ENCODE results near the gene PLEKHA7. TPM values are rescaled to one million over a fixed set of nuclear protein-coding genes. Genes with fewer than 3 reads are reported as not detected.

PLEKHA7 gene
- total and polyA plus RNA-seq, 2 experiments from 2014 or later, result 0.43 TPM; not detected in 1

DNA sequence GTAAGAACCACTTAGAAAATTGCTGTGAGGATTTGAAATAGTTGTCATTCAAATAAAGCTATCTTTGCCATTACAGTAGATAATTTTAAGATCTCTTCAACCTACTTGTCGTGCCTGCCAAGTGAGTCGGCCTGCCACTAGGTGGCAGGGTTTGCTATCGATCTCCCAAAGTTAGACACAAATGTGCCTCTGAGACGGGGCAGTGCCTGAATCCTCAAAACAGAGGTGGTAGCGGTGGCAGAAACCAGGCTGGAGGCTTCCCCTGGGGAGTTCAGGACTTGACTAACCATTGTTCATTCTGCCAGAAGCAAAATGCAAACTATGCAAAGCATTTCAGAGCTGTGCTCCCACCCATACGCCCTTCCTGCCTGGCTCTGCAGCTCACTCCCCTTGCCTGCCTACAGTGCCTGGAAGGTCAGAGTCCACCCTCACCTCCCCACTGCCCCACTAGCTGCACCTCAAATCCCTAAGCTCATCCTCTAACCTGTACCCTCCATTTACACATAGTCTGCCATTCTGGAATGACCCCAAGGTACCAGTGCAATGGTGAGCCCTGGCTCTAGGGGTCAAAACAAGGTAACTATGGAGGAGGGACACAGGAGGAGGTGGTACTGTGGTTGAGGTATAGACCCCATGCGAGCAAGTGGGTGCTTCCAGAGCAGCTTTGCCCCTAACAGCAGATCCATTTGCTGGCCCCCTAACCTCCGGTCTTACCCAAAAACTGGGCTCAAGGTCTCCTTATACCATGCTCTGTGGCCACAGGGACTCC, 193.7 kb downstream of the PLEKHA7 start:
- 27 to 28% methylated on average over 8 of the region's 8 CpGs for WGBS, 2 experiments (ENCODE audit: low coverage in 1 of 2, low lambda C conversion rate in 2 of 2, missing lambda C conversion rate in 2 of 2)
- Histone ChIP-seq H3K9me2 (ENCODE audit: insufficient read depth) (no peaks in the 10 kb centered on the region), H3K27me3 (replicated peaks; ENCODE audit: insufficient read depth) (peaks cover 11% of the 10 kb centered on the region), H3K36me3 (ENCODE audit: low read depth) (no peaks in the 10 kb centered on the region), H3K27ac (no peak overlapping the region), H3K79me2 (ENCODE audit: insufficient read depth) (no peaks in the 10 kb centered on the region), H4K20me1 (ENCODE audit: insufficient read depth) (no peaks in the 10 kb centered on the region), H3K9ac (no peak overlapping the region), H2AFZ (no peak overlapping the region), H3K4me2 (ENCODE audit: unreplicated experiment) (no peak overlapping the region), H3K4me3 (no peak overlapping the region), H3K9me3 (ENCODE audit: low read depth) (no peaks in the 10 kb centered on the region), H3F3A (ENCODE audit: insufficient read depth) (no peaks in the 10 kb centered on the region), H3K4me1 (ENCODE audit: insufficient read depth) (no peaks in the 10 kb centered on the region)
- peak; percentile 75 for DNase-seq
- no peak for TF ChIP-seq EZH2 (IDR thresholded peaks at IDR 0.05; ENCODE audit: insufficient read depth, poor library complexity, severe bottlenecking)
- TF ChIP-seq EZH2phosphoT487 (IDR thresholded peaks at IDR 0.05; ENCODE audit: insufficient read depth, low read depth), result no peak
- in situ Hi-C loops (cut with MboI), result no loop called here

DNA sequence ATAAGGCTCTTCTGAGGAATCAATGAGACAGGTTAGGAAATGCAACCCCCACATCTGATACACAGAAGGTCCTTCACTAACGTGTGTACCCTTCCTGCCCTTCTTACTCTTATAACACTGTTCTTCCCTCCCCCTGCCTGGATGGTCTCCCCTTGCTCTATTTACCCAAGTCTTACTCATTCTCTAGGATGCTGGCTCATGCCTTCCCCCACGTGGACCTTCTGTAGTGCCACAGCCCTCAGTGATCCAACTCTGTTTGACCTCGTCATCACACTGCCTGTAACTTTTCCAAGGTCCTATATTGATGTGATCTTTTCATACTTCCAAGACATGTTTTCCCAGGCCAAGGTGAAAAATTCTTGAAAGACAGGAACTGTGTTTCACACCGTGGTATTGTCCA, 195.9 kb downstream of the PLEKHA7 start:
- Histone ChIP-seq H3K9ac (no peak overlapping the region), H2AFZ (no peak overlapping the region), H3K4me2 (ENCODE audit: unreplicated experiment) (no peak overlapping the region), H3K9me2 (ENCODE audit: insufficient read depth) (no peaks in the 10 kb centered on the region), H3F3A (ENCODE audit: insufficient read depth) (no peaks in the 10 kb centered on the region), H4K20me1 (ENCODE audit: insufficient read depth) (no peaks in the 10 kb centered on the region), H3K36me3 (ENCODE audit: low read depth) (no peaks in the 10 kb centered on the region), H3K4me3 (no peak overlapping the region), H3K27me3 (replicated peaks; ENCODE audit: insufficient read depth) (peaks cover 28% of the 10 kb centered on the region), H3K79me2 (ENCODE audit: insufficient read depth) (no peaks in the 10 kb centered on the region), H3K9me3 (ENCODE audit: low read depth) (no peaks in the 10 kb centered on the region), H3K27ac (no peak overlapping the region), H3K4me1 (ENCODE audit: insufficient read depth) (no peaks in the 10 kb centered on the region)
- in situ Hi-C loops (cut with MboI), result no loop called here
- 32 to 38% methylated on average over 4 of the region's 4 CpGs for WGBS, 2 experiments (ENCODE audit: low coverage in 1 of 2, low lambda C conversion rate in 2 of 2, missing lambda C conversion rate in 2 of 2)
- peak; percentile 26 for DNase-seq
- TF ChIP-seq EZH2 (IDR thresholded peaks at IDR 0.05; ENCODE audit: insufficient read depth, poor library complexity, severe bottlenecking) (no peak), EZH2phosphoT487 (IDR thresholded peaks at IDR 0.05; ENCODE audit: insufficient read depth, low read depth) (no peak)

DNA sequence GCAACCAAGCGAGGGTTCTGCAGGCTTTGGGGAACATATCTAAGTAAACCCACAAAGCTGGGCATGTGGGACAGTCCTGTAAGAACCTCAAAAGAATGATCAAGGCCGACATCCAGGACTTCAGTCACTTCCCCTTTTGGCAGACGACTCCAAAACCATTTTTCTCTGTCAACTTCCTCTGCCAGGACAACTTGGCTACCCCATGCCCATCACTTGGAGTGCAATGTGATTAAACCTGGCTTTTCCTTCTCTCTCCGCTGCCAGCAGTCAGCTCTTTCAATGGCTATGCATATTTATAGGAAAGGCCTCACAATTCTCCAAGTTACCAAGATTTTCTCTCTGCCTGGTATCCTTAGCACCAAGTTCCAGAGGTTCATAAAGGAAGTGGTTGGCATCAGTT, 196.9 kb downstream of the PLEKHA7 start:
- Histone ChIP-seq H3K9me2 (ENCODE audit: insufficient read depth) (no peaks in the 10 kb centered on the region), H3K27ac (no peak overlapping the region), H3K79me2 (ENCODE audit: insufficient read depth) (no peaks in the 10 kb centered on the region), H4K20me1 (ENCODE audit: insufficient read depth) (no peaks in the 10 kb centered on the region), H2AFZ (no peak overlapping the region), H3K4me1 (ENCODE audit: insufficient read depth) (no peaks in the 10 kb centered on the region), H3K36me3 (ENCODE audit: low read depth) (no peaks in the 10 kb centered on the region), H3F3A (ENCODE audit: insufficient read depth) (no peaks in the 10 kb centered on the region), H3K4me3 (no peak overlapping the region), H3K27me3 (replicated peaks; ENCODE audit: insufficient read depth) (peaks cover 36% of the 10 kb centered on the region), H3K9me3 (ENCODE audit: low read depth) (no peaks in the 10 kb centered on the region), H3K9ac (no peak overlapping the region), H3K4me2 (ENCODE audit: unreplicated experiment) (no peak overlapping the region)
- TF ChIP-seq EZH2 (IDR thresholded peaks at IDR 0.05; ENCODE audit: insufficient read depth, poor library complexity, severe bottlenecking) (no peak), EZH2phosphoT487 (IDR thresholded peaks at IDR 0.05; ENCODE audit: insufficient read depth, low read depth) (no peak)
- WGBS, 2 experiments (ENCODE audit: low coverage in 1 of 2, low lambda C conversion rate in 2 of 2, missing lambda C conversion rate in 2 of 2), result 60 to 67% methylated on average over 4 of the region's 4 CpGs
- DNase-seq, result no peak
- in situ Hi-C loops (cut with MboI), result no loop called here

DNA sequence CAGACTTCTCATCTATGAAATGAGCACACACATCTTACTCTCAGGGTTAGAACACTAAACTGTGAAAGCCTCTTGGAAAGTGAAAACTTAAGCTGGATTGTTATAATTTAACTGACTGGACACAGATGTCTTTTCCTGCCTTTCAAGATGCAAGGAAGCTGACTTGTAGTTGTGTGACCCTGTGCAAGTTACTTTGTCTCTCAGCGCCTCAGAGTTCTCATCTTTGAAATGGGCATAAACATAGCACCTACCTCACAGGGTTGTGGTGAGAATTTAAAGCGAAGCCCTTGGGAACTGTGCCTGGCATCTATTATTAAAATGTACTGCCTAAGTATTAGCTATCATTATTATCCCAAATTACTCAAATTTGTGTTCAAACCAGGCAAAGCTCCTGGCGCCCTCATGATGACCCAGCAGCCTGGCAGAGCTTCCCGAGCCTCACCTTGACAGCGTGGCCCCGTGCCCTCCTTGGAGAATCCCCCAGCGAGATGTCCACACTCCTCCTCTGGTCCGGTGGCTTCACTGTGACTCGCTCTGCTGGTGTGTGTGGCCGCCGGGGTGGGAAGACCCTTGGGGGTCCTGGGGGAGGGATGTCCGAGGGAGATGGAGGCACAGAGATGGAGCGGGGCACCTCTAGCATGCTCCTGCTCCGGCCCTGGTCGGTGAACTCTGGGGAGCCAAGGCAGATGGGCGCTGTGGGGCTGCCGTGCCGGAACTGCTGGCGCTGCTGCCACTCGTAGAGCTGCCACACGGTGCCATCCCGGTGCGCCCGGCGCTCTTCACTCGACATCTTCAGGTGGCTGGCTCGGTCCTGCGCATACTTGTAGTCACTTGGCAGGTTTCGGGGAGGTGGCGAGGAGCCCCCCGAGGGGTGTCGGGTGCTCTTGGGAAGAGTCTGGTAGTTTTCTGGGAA, 197.6 kb downstream of the PLEKHA7 start:
- Histone ChIP-seq H3K9ac (no peak overlapping the region), H3K27me3 (replicated peaks; ENCODE audit: insufficient read depth) (peaks cover 36% of the 10 kb centered on the region), H3K27ac (no peak overlapping the region), H3K4me1 (ENCODE audit: insufficient read depth) (no peaks in the 10 kb centered on the region), H3K79me2 (ENCODE audit: insufficient read depth) (no peaks in the 10 kb centered on the region), H3K4me3 (no peak overlapping the region), H3K9me3 (ENCODE audit: low read depth) (no peaks in the 10 kb centered on the region), H3K4me2 (ENCODE audit: unreplicated experiment) (no peak overlapping the region), H3K36me3 (ENCODE audit: low read depth) (no peaks in the 10 kb centered on the region), H3K9me2 (ENCODE audit: insufficient read depth) (no peaks in the 10 kb centered on the region), H3F3A (ENCODE audit: insufficient read depth) (no peaks in the 10 kb centered on the region), H4K20me1 (ENCODE audit: insufficient read depth) (no peaks in the 10 kb centered on the region), H2AFZ (no peak overlapping the region)
- no peak for DNase-seq
- no peak for TF ChIP-seq EZH2 (IDR thresholded peaks at IDR 0.05; ENCODE audit: insufficient read depth, poor library complexity, severe bottlenecking)
- in situ Hi-C loops (cut with MboI), result no loop called here
- WGBS, 2 experiments (ENCODE audit: low coverage in 1 of 2, low lambda C conversion rate in 2 of 2, missing lambda C conversion rate in 2 of 2), result 87 to 88% methylated on average over 29 of the region's 32 CpGs
